ENCODE measurements around the gene FIGLA.

The FIGLA gene

DNA sequence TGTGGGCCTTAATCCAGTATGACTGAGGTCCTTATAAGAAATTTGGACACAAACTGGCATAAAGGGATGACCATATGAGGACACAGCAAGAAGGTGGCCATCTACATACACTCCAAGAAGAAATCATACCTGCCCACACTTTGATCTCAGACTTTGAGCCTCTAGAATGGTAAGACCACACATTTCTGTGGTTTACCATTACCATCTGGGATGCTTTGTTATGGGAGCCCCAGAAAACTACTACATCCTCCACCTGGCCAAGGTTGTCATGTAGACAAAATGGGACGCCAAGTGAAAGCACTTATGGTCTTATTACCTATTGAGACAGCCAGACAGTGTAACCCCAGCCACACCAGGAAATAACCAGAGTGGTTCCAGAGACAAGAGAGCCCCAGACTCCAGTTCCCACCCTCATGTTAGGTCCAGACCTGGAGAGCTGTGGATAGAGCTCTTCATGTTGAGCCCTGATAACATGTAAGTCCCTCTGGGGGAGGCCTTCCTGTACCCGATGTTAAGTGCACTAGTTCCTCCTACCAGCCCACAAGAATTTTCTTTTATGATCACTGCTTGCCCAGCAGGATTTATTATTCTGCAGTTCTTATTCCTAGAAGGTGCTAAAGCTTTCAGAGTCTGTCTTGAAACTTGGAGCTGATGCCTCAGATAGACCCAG is 17.8 kb downstream of the FIGLA start:
- FAIRE-seq (no peak), DNase-seq (ENCODE audit: insufficient read length, low spot score) (no peak)
- no peak for TF ChIP-seq POLR2A (IDR thresholded peaks at IDR 0.05; ENCODE audit: low read depth, low read length)

GRCh38 chr2:70771446-70771845 is 19.0 kb downstream of the FIGLA start:
- no peak for TF ChIP-seq POLR2A (IDR thresholded peaks at IDR 0.05; ENCODE audit: low read depth, low read length)
- no peak for FAIRE-seq
- DNase-seq (ENCODE audit: insufficient read length, low spot score), result no peak

DNA sequence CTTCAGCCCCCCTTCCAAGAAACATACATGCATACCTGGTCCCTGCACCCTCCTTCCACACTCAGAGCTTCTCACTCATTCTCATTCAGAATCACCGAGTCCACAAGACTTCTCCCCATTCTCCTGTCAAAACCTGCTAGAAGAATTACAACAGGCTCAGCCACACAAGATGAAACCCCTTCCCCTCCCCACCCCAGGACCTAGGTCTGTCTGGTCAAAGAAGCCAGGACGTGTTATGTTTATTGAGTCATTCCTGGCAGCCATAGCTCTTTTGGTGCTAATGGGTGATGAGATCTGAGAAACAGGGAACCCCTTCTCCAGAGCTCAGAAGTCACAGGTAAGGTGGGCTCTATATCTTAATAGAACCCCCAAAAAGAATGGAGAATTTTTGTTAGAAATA is 21.0 kb downstream of the FIGLA start:
- TF ChIP-seq POLR2A (IDR thresholded peaks at IDR 0.05; ENCODE audit: low read depth, low read length), result no peak
- DNase-seq (ENCODE audit: insufficient read length, low spot score) (no peak), FAIRE-seq (no peak)

DNA sequence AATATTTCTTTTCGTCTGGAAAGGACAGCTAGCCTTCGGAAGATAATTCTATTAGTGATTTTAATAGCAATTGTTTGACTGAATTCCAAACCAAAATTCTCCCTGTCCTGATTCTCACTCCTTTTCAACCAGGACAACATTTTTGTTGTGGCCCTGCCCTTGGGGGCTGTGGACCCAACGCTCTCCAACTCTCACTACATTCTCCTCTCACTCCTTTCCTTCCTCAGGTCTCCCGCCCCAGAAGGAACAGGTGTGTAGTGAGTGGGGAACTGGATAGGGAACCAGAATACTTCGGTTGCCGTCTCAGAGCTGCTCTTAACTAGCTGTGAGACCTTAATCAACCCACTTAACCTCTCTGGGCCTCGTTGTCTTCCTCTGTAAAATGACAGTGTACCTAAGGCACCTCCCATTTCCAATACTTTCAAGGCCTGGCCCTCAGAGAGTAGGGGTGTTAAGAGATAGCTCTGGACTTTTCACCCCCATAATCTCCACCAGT is 21.8 kb downstream of the FIGLA start:
- no peak for TF ChIP-seq POLR2A (IDR thresholded peaks at IDR 0.05; ENCODE audit: low read depth, low read length)
- DNase-seq (ENCODE audit: insufficient read length, low spot score) (no peak), FAIRE-seq (no peak)

GRCh38 chr2:70767699-70768589 is 22.5 kb downstream of the FIGLA start, which contains the start of gene ADD2:
Gene ADD2, minus strand, starts transcription at chr2:70768200. Its CDS starts 61,792 bp downstream, at chr2:70706408.
- no peak; the same call in 1 of the 2 replicates for TF ChIP-seq POLR2A (IDR thresholded peaks at IDR 0.05; ENCODE audit: low read depth, low read length)
- DNase-seq (ENCODE audit: insufficient read length, low spot score), result peak; percentile 80
- no peak for FAIRE-seq

DNA sequence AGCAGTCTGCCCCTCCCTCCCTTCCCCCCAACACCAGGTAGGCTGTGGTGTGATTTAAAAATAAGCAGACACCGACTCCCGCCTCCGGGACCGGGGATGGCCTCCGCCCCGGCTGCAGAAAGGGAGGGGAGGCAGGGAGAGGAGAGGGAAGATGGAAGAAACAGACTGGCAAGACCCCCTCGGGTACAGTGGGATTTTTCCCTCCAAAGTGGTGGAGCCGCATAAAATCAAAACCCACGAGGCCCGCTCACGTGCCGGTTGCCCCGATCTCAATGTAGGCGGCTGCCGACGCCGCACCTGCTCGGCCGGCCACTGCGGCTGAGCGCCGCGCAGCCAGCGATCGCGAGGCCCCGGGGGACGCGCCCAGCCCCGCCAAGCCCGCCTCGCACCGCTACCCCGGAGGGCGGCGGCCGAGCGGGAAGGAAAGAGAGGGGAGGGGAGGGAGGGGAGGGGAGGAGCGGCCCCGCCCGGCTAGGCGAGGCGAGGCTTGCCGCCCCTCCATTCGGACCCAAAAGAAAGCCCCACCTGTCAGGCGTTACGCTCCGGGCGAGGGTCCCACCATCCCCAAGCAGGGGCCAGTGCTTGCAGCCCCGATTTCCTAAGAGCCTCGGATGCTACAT is 23.3 kb downstream of the FIGLA start:
- TF ChIP-seq POLR2A (IDR thresholded peaks at IDR 0.05; ENCODE audit: low read depth, low read length), result 0 out of 2 replicates have a peak, but pooled peaks have one; percentile 13
- DNase-seq (ENCODE audit: insufficient read length, low spot score) (peak; percentile 55), FAIRE-seq (no peak)

DNA sequence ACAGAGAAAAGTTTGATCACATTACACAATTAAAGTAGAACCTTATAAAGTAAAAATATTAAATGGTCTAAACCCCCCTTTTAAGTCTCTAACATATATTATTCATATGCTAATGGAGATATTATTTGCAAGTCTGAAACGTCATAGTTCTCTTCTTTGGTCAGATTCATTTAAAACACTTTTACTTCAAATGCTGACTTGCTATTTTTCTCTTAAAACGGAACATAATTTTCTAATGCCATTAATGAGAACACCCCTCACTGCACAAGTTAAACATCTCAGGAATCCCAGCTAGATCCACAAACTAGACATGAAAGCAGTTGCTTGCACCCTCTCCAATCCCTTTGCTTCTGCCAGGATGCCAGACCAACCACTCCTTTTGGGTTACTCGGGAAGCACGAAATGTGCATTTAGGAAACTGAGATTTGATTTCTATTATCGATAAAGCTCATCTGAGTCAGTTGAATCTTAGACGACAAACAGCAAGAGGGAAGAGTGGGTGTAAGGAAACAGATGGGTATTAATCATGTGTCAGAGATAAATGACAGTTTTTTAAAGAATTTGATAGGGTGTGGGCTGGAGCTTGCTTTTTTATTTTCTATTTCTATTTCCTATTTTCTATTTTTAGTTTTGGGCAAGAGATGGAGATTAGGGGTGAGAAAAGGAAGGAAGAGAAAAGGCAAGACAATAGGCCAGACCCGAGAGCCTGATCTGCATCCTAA is 23.9 kb downstream of the FIGLA start:
- no peak for TF ChIP-seq POLR2A (IDR thresholded peaks at IDR 0.05; ENCODE audit: low read depth, low read length)
- FAIRE-seq, result peak; percentile 74

DNA sequence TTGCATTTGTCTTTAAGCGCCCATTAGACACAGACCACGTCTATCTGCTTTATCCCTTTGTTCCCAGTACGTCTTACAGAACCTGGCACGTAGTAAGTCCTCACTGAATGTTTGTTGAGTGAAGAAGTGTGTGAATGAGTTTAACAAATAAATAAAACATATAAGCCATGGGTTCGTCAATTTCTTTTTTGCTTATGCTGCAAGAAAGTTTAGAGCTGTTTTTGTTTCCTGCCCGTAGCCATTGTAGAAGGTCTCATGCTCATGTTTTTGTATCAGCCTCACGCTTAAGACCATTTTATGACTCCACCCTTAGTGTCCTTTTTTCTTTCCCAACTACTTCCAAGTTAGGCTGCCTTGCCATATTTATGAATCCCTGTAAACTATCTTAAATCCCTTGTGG is 24.9 kb downstream of the FIGLA start:
- DNase-seq (ENCODE audit: insufficient read length, low spot score) (no peak), FAIRE-seq (no peak)
- no peak for TF ChIP-seq POLR2A (IDR thresholded peaks at IDR 0.05; ENCODE audit: low read depth, low read length)

More for the DNA sequence above, 23.9 kb downstream of the FIGLA start:
- no peak for DNase-seq (ENCODE audit: insufficient read length, low spot score)

- no peak for FAIRE-seq
- DNase-seq (ENCODE audit: insufficient read length, low spot score), result no peak
- TF ChIP-seq POLR2A (IDR thresholded peaks at IDR 0.05; ENCODE audit: low read depth, low read length), result no peak
These were observed 31.0 kb downstream of the FIGLA start for GRCh38 chr2:70759446-70759845.

DNA sequence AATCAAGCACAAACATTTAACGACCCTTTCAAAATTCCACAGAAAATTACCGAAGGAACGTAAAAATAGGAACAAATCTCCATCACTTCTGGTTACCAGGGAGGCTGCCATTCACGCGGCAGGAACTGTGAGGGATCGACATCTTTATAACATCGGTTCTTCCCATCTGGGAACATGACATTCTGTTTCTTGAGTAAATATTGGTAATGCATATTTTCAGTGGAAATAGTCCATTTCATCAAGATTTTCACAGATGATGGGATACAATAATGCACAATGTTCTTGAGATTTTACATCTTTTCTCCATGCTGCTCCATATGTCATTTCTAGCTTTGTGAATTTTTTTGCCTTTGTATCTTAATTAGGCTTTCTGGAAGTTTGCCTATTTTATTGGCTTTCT is 32.5 kb downstream of the FIGLA start:
- no peak for DNase-seq (ENCODE audit: insufficient read length, low spot score)
- TF ChIP-seq POLR2A (IDR thresholded peaks at IDR 0.05; ENCODE audit: low read depth, low read length), result no peak
- FAIRE-seq, result no peak

GRCh38 chr2:70757360-70757759 is 33.1 kb downstream of the FIGLA start:
- DNase-seq (ENCODE audit: insufficient read length, low spot score) (no peak), FAIRE-seq (no peak)
- no peak for TF ChIP-seq POLR2A (IDR thresholded peaks at IDR 0.05; ENCODE audit: low read depth, low read length)

GRCh38 chr2:70756128-70756527 is 34.3 kb downstream of the FIGLA start:
- DNase-seq (ENCODE audit: insufficient read length, low spot score) (no peak), FAIRE-seq (no peak)
- TF ChIP-seq POLR2A (IDR thresholded peaks at IDR 0.05; ENCODE audit: low read depth, low read length), result no peak

- TF ChIP-seq POLR2A (IDR thresholded peaks at IDR 0.05; ENCODE audit: low read depth, low read length), result no peak
- FAIRE-seq, result no peak
- DNase-seq (ENCODE audit: insufficient read length, low spot score), result no peak
These were observed 36.5 kb downstream of the FIGLA start for GRCh38 chr2:70753902-70754301.
